Right lobe of liver (tissue), 4 donors: Measurements from ENCODE around the gene PREX1.

Experiments used
- POLR2A ChIP-seq: fragments of 450-650 bp; IDR thresholded peaks from one replicate; pipeline ENCODE4 v1.6.1; 2017; ENCODE audit warnings: antibody characterized with exemption, mild to moderate bottlenecking
- TF ChIP-seq, protein P1 (sequence below), 4 donors: fragments of 200-600 bp in 3 of 4; fragments of 450-650 bp in 1 of 4; IDR thresholded peaks; one replicate each; pipeline versions ENCODE4 v1.5.1 to v1.8.0; 2016 to 2022; ENCODE audit warnings: antibody characterized with exemption in 4 of 4, mild to moderate bottlenecking in 2 of 4
- donor health status: DM: no; HTN: no; CAD: no.
- donor health status: DM: no; HTN: no; CAD: no.
- donor health status: DM: no; HTN: yes; CAD: no.

GRCh38 chr20:48635791-48636267 is 192.0 kb downstream of the PREX1 start:
- TF ChIP-seq, protein P1, sequence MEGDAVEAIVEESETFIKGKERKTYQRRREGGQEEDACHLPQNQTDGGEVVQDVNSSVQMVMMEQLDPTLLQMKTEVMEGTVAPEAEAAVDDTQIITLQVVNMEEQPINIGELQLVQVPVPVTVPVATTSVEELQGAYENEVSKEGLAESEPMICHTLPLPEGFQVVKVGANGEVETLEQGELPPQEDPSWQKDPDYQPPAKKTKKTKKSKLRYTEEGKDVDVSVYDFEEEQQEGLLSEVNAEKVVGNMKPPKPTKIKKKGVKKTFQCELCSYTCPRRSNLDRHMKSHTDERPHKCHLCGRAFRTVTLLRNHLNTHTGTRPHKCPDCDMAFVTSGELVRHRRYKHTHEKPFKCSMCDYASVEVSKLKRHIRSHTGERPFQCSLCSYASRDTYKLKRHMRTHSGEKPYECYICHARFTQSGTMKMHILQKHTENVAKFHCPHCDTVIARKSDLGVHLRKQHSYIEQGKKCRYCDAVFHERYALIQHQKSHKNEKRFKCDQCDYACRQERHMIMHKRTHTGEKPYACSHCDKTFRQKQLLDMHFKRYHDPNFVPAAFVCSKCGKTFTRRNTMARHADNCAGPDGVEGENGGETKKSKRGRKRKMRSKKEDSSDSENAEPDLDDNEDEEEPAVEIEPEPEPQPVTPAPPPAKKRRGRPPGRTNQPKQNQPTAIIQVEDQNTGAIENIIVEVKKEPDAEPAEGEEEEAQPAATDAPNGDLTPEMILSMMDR (IDR thresholded peaks at IDR 0.05) = peak; percentile 53 to 86 (median 80)
- TF ChIP-seq POLR2A = no peak
